Right cardiac atrium (tissue), 5 donors: ENCODE data around the gene TRIM23. TPM values are rescaled to one million over a fixed set of nuclear protein-coding genes. Genes with fewer than 3 reads are reported as not detected.

Experiments used
- polyA plus RNA-seq: library from polyadenylated mRNA; stranded (reverse); fragments of 200-250 nt; gene quantifications from one replicate; pipeline ENCODE4 v1.2.3, GENCODE V29; 2013
- total RNA-seq, 4 donors: library from RNA; stranded (reverse); fragmentation: NEBNext Ultra II Directional; extraction: Animal tissue kit (Norgen Biotek cat#: 25700); gene quantifications; one replicate each; pipeline ENCODE4 v1.2.1, GENCODE V29; 2021
- donor health status: healthy with polysubstance abuse.
- donor health status: DM: no; HTN: yes; CAD: no.
- donor health status: DM: no; HTN: no; CAD: no.
- donor health status: DM: no; HTN: yes; CAD: no; lungs with severe emphysema.
- donor health status: DM: yes; HTN: yes; CAD: no.

Gene TRIM23
- total and polyA plus RNA-seq, 5 donors = 6.5 to 19.1 (median 18.4) TPM

Other genes starting within 250 kb of the TRIM23 start
- gene ADAMTS6, start 142.4 kb downstream of the TRIM23 start, total RNA-seq = 1 to 10 TPM in 3 of 4 donors, under 1 TPM in 1; 0.86 to 1.8 (median 1.1) TPM
- 0.29 TPM for gene ADAMTS6, start 142.4 kb downstream of the TRIM23 start, polyA plus RNA-seq
- 1 to 10 TPM in 1 of 4 donors, under 1 TPM in 3; 0.28 to 1.1 (median 0.87) TPM for gene CENPK, start 61.2 kb downstream of the TRIM23 start, total RNA-seq
- 0.34 TPM for gene CENPK, start 61.2 kb downstream of the TRIM23 start, polyA plus RNA-seq
- 10 to 100 TPM; 19.8 to 23.1 (median 20.9) TPM for gene PPWD1, start 61.0 kb downstream of the TRIM23 start, total RNA-seq
- 14.5 TPM for gene PPWD1, start 61.0 kb downstream of the TRIM23 start, polyA plus RNA-seq
- gene SHLD3, start 694 bp upstream of the TRIM23 start, total RNA-seq = 1 to 10 TPM; 1.5 to 2.4 (median 2.1) TPM
- 2.6 TPM for gene SHLD3, start 694 bp upstream of the TRIM23 start, polyA plus RNA-seq
- 10 to 100 TPM; 20.8 to 23.9 (median 21.8) TPM for gene TRAPPC13, start 694 bp upstream of the TRIM23 start, total RNA-seq
- 14.6 TPM for gene TRAPPC13, start 694 bp upstream of the TRIM23 start, polyA plus RNA-seq
- 10 to 100 TPM in 1 of 4 donors, 1 to 10 TPM in 3; 8.7 to 10.2 (median 9.4) TPM for gene SGTB, start 97.8 kb upstream of the TRIM23 start, total RNA-seq
- 2.6 TPM for gene SGTB, start 97.8 kb upstream of the TRIM23 start, polyA plus RNA-seq
- gene NLN, start 97.9 kb upstream of the TRIM23 start, total RNA-seq = 10 to 100 TPM in 3 of 4 donors, 1 to 10 TPM in 1; 8.5 to 11.9 (median 11.3) TPM
- 2.3 TPM for gene NLN, start 97.9 kb upstream of the TRIM23 start, polyA plus RNA-seq